NCI-H2107 treated with DMSO at 0.1 percent for 48 hours (cell line): ENCODE results near the gene EIF3D.

Experiments used
- DNase-seq: peaks from one replicate; lab custom pipeline; 2025; ENCODE audit not compliant: unreplicated experiment; lab: John Stamatoyannopoulos, UW

EIF3D gene

GRCh38 chr22:36510384-36510783 is 18.6 kb downstream of the EIF3D start:
- peak; percentile 42 for DNase-seq

- no peak for DNase-seq
These were observed 21.4 kb downstream of the EIF3D start for GRCh38 chr22:36507518-36508010.

GRCh38 chr22:36506637-36507517 is 22.1 kb downstream of the EIF3D start, which contains the start of gene FOXRED2:
Gene FOXRED2, minus strand, starts transcription at chr22:36507040. Its CDS starts 618 bp downstream, at chr22:36506422.
- peak; percentile 37 for DNase-seq

- DNase-seq = no peak
These were observed 22.8 kb downstream of the EIF3D start for GRCh38 chr22:36505998-36506635.

- DNase-seq = no peak
These were observed 30.9 kb downstream of the EIF3D start for GRCh38 chr22:36497910-36498665.

- peak; percentile 18 for DNase-seq
These were observed 35.3 kb downstream of the EIF3D start for GRCh38 chr22:36493690-36494110.

GRCh38 chr22:36492109-36492508 is 36.9 kb downstream of the EIF3D start:
- no peak for DNase-seq

- no peak for DNase-seq
These were observed 37.8 kb downstream of the EIF3D start for GRCh38 chr22:36491155-36491554.

GRCh38 chr22:36486619-36487384 is 42.2 kb downstream of the EIF3D start:
- no peak for DNase-seq

- peak; percentile 78 for DNase-seq
These were observed 47.4 kb downstream of the EIF3D start, which contains the start of gene TXN2 for GRCh38 chr22:36481393-36482168. Gene TXN2, minus strand, starts transcription at chr22:36481640. Its CDS starts 803 bp downstream, at chr22:36480837.

GRCh38 chr22:36480941-36481392 is 48.0 kb downstream of the EIF3D start:
- no peak for DNase-seq

- no peak for DNase-seq
These were observed 50.0 kb downstream of the EIF3D start for GRCh38 chr22:36478966-36479365.

- DNase-seq = no peak
These were observed 53.6 kb downstream of the EIF3D start for GRCh38 chr22:36475341-36475740.

- no peak for DNase-seq
These were observed 56.3 kb downstream of the EIF3D start for GRCh38 chr22:36472689-36473088.

GRCh38 chr22:36471341-36471821 is 57.6 kb downstream of the EIF3D start:
- DNase-seq = no peak

- DNase-seq = no peak
These were observed 58.0 kb downstream of the EIF3D start for GRCh38 chr22:36470994-36471331.

- peak; percentile 41 for DNase-seq
These were observed 58.6 kb downstream of the EIF3D start for GRCh38 chr22:36470162-36470993.

- DNase-seq = no peak
These were observed 59.8 kb downstream of the EIF3D start for GRCh38 chr22:36469094-36469710.
